B cell (primary cell): Measurements from ENCODE around the gene FUT7. TPM values are rescaled to one million over a fixed set of nuclear protein-coding genes. Genes with fewer than 3 reads are reported as not detected.

ENCODE experiments used
- ATAC-seq: fragments of 200-7000 bp; cut with Tn5 transposase; one replicate; pipeline ENCODE4 v1.10.0; 2021; ENCODE audit warnings: low read depth, mild to moderate bottlenecking, moderate number of reproducible peaks, moderate library complexity
- CTCF ChIA-PET: fragments of 350-600 bp; sonication (Branson Sonifier 250); formaldehyde crosslinking; loops from one replicate; lab custom pipeline; 2021; ENCODE audit warnings: antibody characterized with exemption, inconsistent platforms; lab: Charles Lee
- POLR2A ChIA-PET: fragments of 350-600 bp; sonication (Branson Sonifier 250); formaldehyde crosslinking; loops from one replicate; lab custom pipeline; 2021; ENCODE audit warnings: antibody characterized with exemption; lab: Charles Lee
- DNase-seq: peaks from one replicate; pipeline ENCODE4 v3.0.0; 2013
- H2AFZ ChIP-seq: 2 replicates; pipeline ENCODE4 v1.6.1; 2012; ENCODE audit warnings: mild to moderate bottlenecking, low read depth, low read length; ENCODE audit not compliant: insufficient read depth, poor library complexity, severe bottlenecking
- H3K27ac ChIP-seq, 2 donors: 1 replicate in 1 of 2; 2 replicates in 1 of 2; pipeline ENCODE4 v1.5.1; 2012 to 2013; ENCODE audit warnings: low read length in 2 of 2, mild to moderate bottlenecking in 2 of 2, moderate library complexity in 1 of 2
- H3K27me3 ChIP-seq, 4 experiments: fragments of 200-600 bp in 1 of 4; sonication (generic) in 1 of 4; replicated peaks in 1 of 4; 1 replicate in 2 of 4; 2 replicates in 2 of 4; pipeline versions ENCODE4 v1.6.1 to v1.7.0; 2013 to 2016; ENCODE audit warnings: low read length in 3 of 4, mild to moderate bottlenecking in 2 of 4, mixed read lengths in 1 of 4, moderate library complexity in 1 of 4; ENCODE audit not compliant: insufficient read depth in 4 of 4, control insufficient read depth in 3 of 4; ENCODE audit errors: control extremely low read depth in 1 of 4
- H3K36me3 ChIP-seq, 2 experiments: replicated peaks in 1 of 2; 1 replicate in 1 of 2; 2 replicates in 1 of 2; pipeline versions ENCODE4 v1.6.1 to v1.7.1; 2013; ENCODE audit warnings: low read length in 1 of 2; ENCODE audit not compliant: insufficient read depth in 2 of 2, control insufficient read depth in 1 of 2; ENCODE audit errors: control extremely low read depth in 1 of 2, extremely low read depth in 1 of 2
- H3K4me1 ChIP-seq, 2 donors: fragments of 200-600 bp in 1 of 2; sonication (generic) in 1 of 2; 1 replicate in 1 of 2; 2 replicates in 1 of 2; pipeline versions ENCODE4 v1.5.1 to v1.6.1; 2013 to 2017; ENCODE audit warnings: low read length in 2 of 2; ENCODE audit not compliant: control insufficient read depth in 2 of 2, insufficient read depth in 2 of 2
- H3K4me2 ChIP-seq: replicated peaks from 2 replicates; pipeline ENCODE3; 2012; ENCODE audit warnings: mild to moderate bottlenecking, low read depth, low read length; ENCODE audit not compliant: poor library complexity, severe bottlenecking
- H3K4me3 ChIP-seq, 5 experiments: fragments of 200-600 bp in 1 of 5; sonication (generic) in 1 of 5; 1 replicate in 3 of 5; 2 replicates in 2 of 5; pipeline versions ENCODE4 v1.5.1 to v1.7.0; 2011 to 2016; ENCODE audit warnings: low read length in 4 of 5, mild to moderate bottlenecking in 4 of 5, low read depth in 2 of 5, control low read depth in 1 of 5, moderate library complexity in 1 of 5; ENCODE audit not compliant: insufficient read depth in 1 of 5; ENCODE audit errors: control extremely low read depth in 1 of 5, extremely low read depth in 1 of 5
- H3K79me2 ChIP-seq: fragments of 200-600 bp; sonication (generic); one replicate; pipeline ENCODE4 v1.6.0; 2016; ENCODE audit warnings: low read length; ENCODE audit not compliant: control insufficient read depth, insufficient read depth
- H3K9ac ChIP-seq: fragments of 200-600 bp; sonication (generic); 2 replicates; pipeline ENCODE4 v1.6.1; 2017; ENCODE audit warnings: mild to moderate bottlenecking, low read length, moderate library complexity
- H3K9me3 ChIP-seq, 3 donors: one replicate each; pipeline versions ENCODE4 v1.6.1 to v1.7.1; 2013; ENCODE audit warnings: low read length in 2 of 3; ENCODE audit not compliant: control insufficient read depth in 2 of 3, insufficient read depth in 1 of 3; ENCODE audit errors: control extremely low read depth in 1 of 3
- H4K20me1 ChIP-seq: 2 replicates; pipeline ENCODE4 v1.6.0; 2012; ENCODE audit warnings: mild to moderate bottlenecking, low read length; ENCODE audit not compliant: insufficient read depth, control insufficient read depth, poor library complexity, severe bottlenecking
- H3K27ac Mint-ChIP-seq: one replicate; pipeline ENCODE4 v1.8.0; 2021; ENCODE audit warnings: mixed read lengths
- H3K27me3 Mint-ChIP-seq: one replicate; pipeline ENCODE4 v1.8.0; 2021; ENCODE audit warnings: mixed read lengths
- H3K4me1 Mint-ChIP-seq: one replicate; pipeline ENCODE4 v1.8.0; 2021; ENCODE audit warnings: mixed read lengths
- H3K4me3 Mint-ChIP-seq: one replicate; pipeline ENCODE4 v1.8.0; 2021; ENCODE audit warnings: mixed read lengths
- H3K9me3 Mint-ChIP-seq: one replicate; pipeline ENCODE4 v1.8.0; 2022; ENCODE audit warnings: mixed read lengths; ENCODE audit not compliant: insufficient read depth
- CTCF ChIP-seq: fragments of 200-600 bp; IDR thresholded peaks from one replicate; pipeline ENCODE4 v1.8.0; 2022; ENCODE audit warnings: antibody characterized with exemption, mild to moderate bottlenecking
- EZH2 ChIP-seq: IDR thresholded peaks from 2 replicates; pipeline ENCODE4 v1.6.1; 2012; ENCODE audit warnings: borderline replicate concordance, low read depth, mild to moderate bottlenecking, moderate library complexity, low read length; ENCODE audit not compliant: insufficient read depth, poor library complexity, severe bottlenecking
- WGBS: methylation state at CpG from one replicate; pipeline ENCODE4 v1.1.5; 2013; ENCODE audit warnings: missing lambda C conversion rate; ENCODE audit not compliant: insufficient coverage; 5-methylcytosine and 5-hydroxymethylcytosine counted together
- intact Hi-C: fragments of 100-400 bp; cut with micrococcal nuclease; formaldehyde crosslinking; loops from one replicate; pipeline ENCODE4 v1.10.0; 2022
- polyA plus RNA-seq: library from polyadenylated mRNA; depleted of rRNA; stranded (reverse); fragments of >200 nt; gene quantifications from 2 replicates; pipeline ENCODE4 v1.2.3, GENCODE V29; 2012
- total RNA-seq, 2 donors: library from RNA; stranded (reverse); fragments of 120-200 nt in 1 of 2; gene quantifications; 1 replicate in 1 of 2; 2 replicates in 1 of 2; pipeline versions ENCODE4 v1.2.3 to v1.2.4, GENCODE V29; 2013 to 2022

FUT7 gene
- total and polyA plus RNA-seq, 2 donors (not counting 1 experiment from before 2014, with no cell fraction given): 7.3 to 8.2 TPM

GRCh38 chr9:137002646-137003041 lies 29.2 kb downstream of the FUT7 start:
- H3K9me3 ChIP-seq: peaks cover 0 to 4% (median 0%) of the 10 kb centered on the region in 3 donors
- ATAC-seq (no peak), DNase-seq (no peak)
- H3K4me1 ChIP-seq: peaks cover 28 to 37% of the 10 kb centered on the region in 2 donors
- WGBS: 88% methylated on average over 10 of the region's 10 CpGs
- no peaks in the 10 kb centered on the region for H3K79me2 ChIP-seq
- H3K4me1 Mint-ChIP-seq: peaks cover 29% of the 10 kb centered on the region
- no peak overlapping the region for H3K4me3 Mint-ChIP-seq
- H3K27ac Mint-ChIP-seq: no peak overlapping the region
- no peak for TF ChIP-seq EZH2
- no peak for TF ChIP-seq CTCF
- intact Hi-C loops: no loop called here
- ChIA-PET POLR2A (no interaction called here), CTCF (interaction anchor here (0.8 to 4.4 kb wide), 3 partner anchors 26 to 33 kb away, joined by 3 to 27 read pairs (median 12); partner anchors contain the start of gene FUT7)
- no peaks in the 10 kb centered on the region for H3K9me3 Mint-ChIP-seq
- H2AFZ ChIP-seq: no peak overlapping the region
- no peak overlapping the region for H3K9ac ChIP-seq
- H3K27me3 ChIP-seq: no peaks in the 10 kb centered on the region
- H3K4me3 ChIP-seq: no peak overlapping the region
- H4K20me1 ChIP-seq: no peaks in the 10 kb centered on the region
- H3K27me3 Mint-ChIP-seq: peaks cover 3% of the 10 kb centered on the region
- no peaks in the 10 kb centered on the region for H3K36me3 ChIP-seq
- H3K27ac ChIP-seq: no peak overlapping the region
- no peak overlapping the region for H3K4me2 ChIP-seq

GRCh38 chr9:137001857-137002645 lies 29.8 kb downstream of the FUT7 start:
- peaks cover 3% of the 10 kb centered on the region for H3K27me3 Mint-ChIP-seq
- H3K4me3 Mint-ChIP-seq: no peak overlapping the region
- CTCF ChIA-PET: interaction anchor here (0.7 to 4.4 kb wide), 5 partner anchors 11 to 33 kb away, joined by 3 to 27 read pairs (median 9); partner anchors contain the start of genes FUT7 and PAXX
- H3K4me3 ChIP-seq: no peak overlapping the region
- H3K4me2 ChIP-seq: no peak overlapping the region
- ATAC-seq: no peak
- no peaks in the 10 kb centered on the region for H3K36me3 ChIP-seq
- intact Hi-C loops: no loop called here
- H3K27me3 ChIP-seq: peaks cover 0 to 4% (median 0%) of the 10 kb centered on the region in 4 experiments
- no peaks in the 10 kb centered on the region for H4K20me1 ChIP-seq
- peaks cover 0 to 4% (median 0%) of the 10 kb centered on the region in 3 donors for H3K9me3 ChIP-seq
- H3K9ac ChIP-seq: no peak overlapping the region
- no peak overlapping the region for H3K27ac Mint-ChIP-seq
- DNase-seq: no peak
- POLR2A ChIA-PET: interaction anchor here (1.9 kb wide), 1 partner anchor 10 kb away, joined by 10 read pairs; the partner anchor contains the start of gene PAXX
- WGBS: 95% methylated on average over 11 of the region's 20 CpGs
- H3K9me3 Mint-ChIP-seq: no peaks in the 10 kb centered on the region
- peaks cover 34 to 43% of the 10 kb centered on the region in 2 donors for H3K4me1 ChIP-seq
- TF ChIP-seq EZH2 (no peak), CTCF (no peak)
- no peaks in the 10 kb centered on the region for H3K79me2 ChIP-seq
- H2AFZ ChIP-seq: no peak overlapping the region
- H3K27ac ChIP-seq: no peak overlapping the region
- H3K4me1 Mint-ChIP-seq: peaks cover 34% of the 10 kb centered on the region
